Measurements from ENCODE around the gene CDS1. TPM values are rescaled to one million over a fixed set of nuclear protein-coding genes. Genes with fewer than 3 reads are reported as not detected.

CDS1 gene
- total RNA-seq, 6 experiments from 2014 or later: 0.06 to 0.23 (median 0.08) TPM

- H3K27ac Mint-ChIP-seq: no peak overlapping the region
- no peaks in the 10 kb centered on the region for H3K4me1 Mint-ChIP-seq (ENCODE audit: low read depth)
- peaks cover 6% of the 10 kb centered on the region; the same call in 1 of the 2 replicates for H3K27me3 Mint-ChIP-seq (ENCODE audit: insufficient read depth)
- no peak for TF ChIP-seq CTCF (IDR thresholded peaks at IDR 0.05)
- H3K36me3 Mint-ChIP-seq (ENCODE audit: low read depth): no peaks in the 10 kb centered on the region
- H3K9me3 Mint-ChIP-seq: no peaks in the 10 kb centered on the region
- H3K4me3 Mint-ChIP-seq: no peak overlapping the region
- no peak for DNase-seq
These were observed 64.5 kb downstream of the CDS1 start for GRCh38 chr4:84647312-84647884.

- TF ChIP-seq CTCF (IDR thresholded peaks at IDR 0.05): no peak
- Mint-ChIP-seq H3K27ac (no peak overlapping the region), H3K36me3 (ENCODE audit: low read depth) (no peaks in the 10 kb centered on the region), H3K9me3 (no peaks in the 10 kb centered on the region), H3K4me1 (ENCODE audit: low read depth) (no peaks in the 10 kb centered on the region), H3K27me3 (ENCODE audit: insufficient read depth) (peaks cover 6% of the 10 kb centered on the region; the same call in 1 of the 2 replicates), H3K4me3 (no peak overlapping the region)
- no peak for DNase-seq
These were observed 65.3 kb downstream of the CDS1 start for GRCh38 chr4:84648178-84648577.

DNA sequence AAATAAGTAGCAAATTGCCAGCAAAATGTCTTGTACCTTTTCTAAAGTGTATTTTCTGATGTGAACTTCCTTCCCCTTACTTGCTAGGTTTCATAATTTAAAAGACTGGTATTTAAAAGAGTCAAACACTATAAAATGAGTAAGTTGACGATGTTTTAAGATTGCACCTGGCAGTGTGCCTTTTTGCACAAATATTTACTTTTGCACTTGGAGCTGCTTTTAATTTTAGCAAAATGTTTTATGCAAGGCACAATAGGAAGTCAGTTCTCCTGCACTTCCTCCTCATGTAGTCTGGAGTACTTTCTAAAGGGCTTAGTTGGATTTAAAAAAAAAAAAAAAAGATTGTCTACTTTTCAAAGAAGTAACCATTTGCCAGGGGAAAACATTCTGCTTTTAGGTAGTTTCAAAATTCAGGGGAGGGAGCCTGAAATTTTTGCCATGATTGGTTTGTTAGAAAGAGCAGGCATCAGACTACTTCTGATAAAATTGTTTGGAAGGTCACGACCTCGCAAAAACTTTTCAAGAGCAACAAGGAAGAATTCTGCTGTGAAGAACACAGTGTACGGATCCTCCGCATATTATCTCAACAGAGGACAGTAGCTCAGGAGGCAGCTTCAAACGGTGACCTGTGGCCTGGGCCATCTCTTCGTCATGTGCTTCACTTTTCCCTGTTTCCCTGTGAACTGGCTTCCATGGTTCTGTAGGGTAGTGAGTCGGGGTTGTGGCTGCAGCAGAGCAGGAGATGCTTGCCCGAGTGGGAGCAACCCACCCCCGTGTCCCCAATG, 66.1 kb downstream of the CDS1 start:
- DNase-seq: no peak
- Mint-ChIP-seq H3K4me1 (ENCODE audit: low read depth) (no peaks in the 10 kb centered on the region), H3K27ac (no peak overlapping the region), H3K27me3 (ENCODE audit: insufficient read depth) (peaks cover 6% of the 10 kb centered on the region; the same call in 1 of the 2 replicates), H3K9me3 (no peaks in the 10 kb centered on the region), H3K36me3 (ENCODE audit: low read depth) (no peaks in the 10 kb centered on the region), H3K4me3 (no peak overlapping the region)
- no peak for TF ChIP-seq CTCF (IDR thresholded peaks at IDR 0.05)

GRCh38 chr4:84651499-84651898, 68.6 kb downstream of the CDS1 start:
- Mint-ChIP-seq H3K27ac (no peak overlapping the region), H3K9me3 (peaks cover 3% of the 10 kb centered on the region), H3K4me3 (no peak overlapping the region), H3K4me1 (ENCODE audit: low read depth) (no peaks in the 10 kb centered on the region), H3K27me3 (ENCODE audit: insufficient read depth) (peaks cover 3% of the 10 kb centered on the region; the same call in 1 of the 2 replicates), H3K36me3 (ENCODE audit: low read depth) (peaks cover 2% of the 10 kb centered on the region; the same call in 1 of the 2 replicates)
- no peak for TF ChIP-seq CTCF (IDR thresholded peaks at IDR 0.05)
- DNase-seq: no peak

- no peak for TF ChIP-seq CTCF (IDR thresholded peaks at IDR 0.05)
- H3K27me3 Mint-ChIP-seq (ENCODE audit: insufficient read depth): peaks cover 7% of the 10 kb centered on the region; the same call in 1 of the 2 replicates
- H3K27ac Mint-ChIP-seq: no peak overlapping the region
- DNase-seq: no peak
- peaks cover 6% of the 10 kb centered on the region; the same call in 1 of the 2 replicates for H3K36me3 Mint-ChIP-seq (ENCODE audit: low read depth)
- no peak overlapping the region for H3K4me3 Mint-ChIP-seq
- no peaks in the 10 kb centered on the region for H3K4me1 Mint-ChIP-seq (ENCODE audit: low read depth)
- peaks cover 10% of the 10 kb centered on the region for H3K9me3 Mint-ChIP-seq
These were observed 69.6 kb downstream of the CDS1 start for GRCh38 chr4:84652478-84652877.

All from HFFc6 (cell line).